ENCODE data around the gene BHLHE23.
"Not testable (repeated sequence)": the region's sequence is repeated elsewhere in the genome, so short reads cannot be mapped to it uniquely, and the experiment has no call there.

Gene BHLHE23

DNA sequence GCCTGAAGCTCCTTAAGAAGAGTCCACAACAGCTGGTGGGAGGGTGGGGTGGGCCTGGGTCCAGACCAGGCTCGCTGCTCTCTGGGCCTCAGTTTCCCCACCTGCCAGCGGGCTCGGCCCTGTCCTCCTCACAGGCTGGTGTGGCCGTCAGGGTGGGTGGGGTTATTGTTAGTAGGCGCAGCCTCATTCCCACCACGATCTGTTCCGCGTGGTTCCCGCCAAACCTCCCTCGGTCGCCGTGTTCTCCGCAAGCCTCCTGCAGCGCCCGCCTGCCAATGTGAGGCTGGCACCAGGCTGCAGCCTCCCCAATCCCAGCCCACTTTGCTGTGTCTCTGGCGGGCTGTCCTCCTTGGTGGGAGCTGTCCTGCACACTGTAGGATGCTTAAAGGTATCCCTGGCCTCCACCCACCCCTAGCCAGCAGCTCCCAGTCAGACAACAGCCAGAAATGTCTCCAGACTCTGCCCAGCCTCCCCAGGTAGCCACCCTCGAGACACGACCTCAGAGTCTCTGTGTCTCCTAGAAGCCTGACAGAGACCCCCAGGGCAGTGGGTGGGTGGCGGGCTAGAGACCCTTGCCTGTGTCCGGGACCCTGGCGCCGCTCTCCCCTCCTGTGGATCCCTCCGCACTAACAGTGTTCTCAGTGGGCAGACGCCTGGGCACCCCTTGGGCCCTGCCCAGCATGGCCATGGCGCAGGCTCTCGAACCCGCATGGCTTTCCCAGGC, 39.0 kb downstream of the BHLHE23 start:
- Histone ChIP-seq H3K4me1 (ENCODE audit: insufficient read depth, low read length) (no peaks in the 10 kb centered on the region; the same call in 1 of the 2 replicates), H3K9me3 (ENCODE audit: control insufficient read depth, insufficient read depth, low read length) (no peaks in the 10 kb centered on the region), H3K9ac (ENCODE audit: low read depth, low read length) (no peak overlapping the region), H3K36me3 (ENCODE audit: insufficient read depth, low read length) (no peaks in the 10 kb centered on the region)

DNA sequence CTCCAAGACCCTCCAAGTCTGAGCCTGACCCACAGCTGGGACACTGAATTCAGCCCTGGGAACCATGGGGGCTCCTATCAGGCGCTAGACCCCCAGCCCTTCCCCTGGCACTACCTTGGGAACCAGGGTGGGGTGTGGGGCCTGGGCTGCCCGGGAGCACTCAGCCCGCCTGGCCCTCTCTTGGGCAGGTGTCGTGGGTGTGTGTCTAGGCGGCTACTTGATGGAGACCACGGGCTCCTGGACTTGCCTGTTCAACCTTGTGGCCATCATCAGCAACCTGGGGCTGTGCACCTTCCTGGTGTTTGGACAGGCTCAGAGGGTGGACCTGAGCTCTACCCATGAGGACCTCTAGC, 39.6 kb downstream of the BHLHE23 start:
- no peaks in the 10 kb centered on the region for H3K9me3 ChIP-seq (ENCODE audit: control insufficient read depth, insufficient read depth, low read length)
- no peaks in the 10 kb centered on the region for H3K4me1 ChIP-seq (ENCODE audit: insufficient read depth, low read length)
- H3K36me3 ChIP-seq (ENCODE audit: insufficient read depth, low read length) = no peaks in the 10 kb centered on the region
- H3K9ac ChIP-seq (ENCODE audit: low read depth, low read length) = no peak overlapping the region

DNA sequence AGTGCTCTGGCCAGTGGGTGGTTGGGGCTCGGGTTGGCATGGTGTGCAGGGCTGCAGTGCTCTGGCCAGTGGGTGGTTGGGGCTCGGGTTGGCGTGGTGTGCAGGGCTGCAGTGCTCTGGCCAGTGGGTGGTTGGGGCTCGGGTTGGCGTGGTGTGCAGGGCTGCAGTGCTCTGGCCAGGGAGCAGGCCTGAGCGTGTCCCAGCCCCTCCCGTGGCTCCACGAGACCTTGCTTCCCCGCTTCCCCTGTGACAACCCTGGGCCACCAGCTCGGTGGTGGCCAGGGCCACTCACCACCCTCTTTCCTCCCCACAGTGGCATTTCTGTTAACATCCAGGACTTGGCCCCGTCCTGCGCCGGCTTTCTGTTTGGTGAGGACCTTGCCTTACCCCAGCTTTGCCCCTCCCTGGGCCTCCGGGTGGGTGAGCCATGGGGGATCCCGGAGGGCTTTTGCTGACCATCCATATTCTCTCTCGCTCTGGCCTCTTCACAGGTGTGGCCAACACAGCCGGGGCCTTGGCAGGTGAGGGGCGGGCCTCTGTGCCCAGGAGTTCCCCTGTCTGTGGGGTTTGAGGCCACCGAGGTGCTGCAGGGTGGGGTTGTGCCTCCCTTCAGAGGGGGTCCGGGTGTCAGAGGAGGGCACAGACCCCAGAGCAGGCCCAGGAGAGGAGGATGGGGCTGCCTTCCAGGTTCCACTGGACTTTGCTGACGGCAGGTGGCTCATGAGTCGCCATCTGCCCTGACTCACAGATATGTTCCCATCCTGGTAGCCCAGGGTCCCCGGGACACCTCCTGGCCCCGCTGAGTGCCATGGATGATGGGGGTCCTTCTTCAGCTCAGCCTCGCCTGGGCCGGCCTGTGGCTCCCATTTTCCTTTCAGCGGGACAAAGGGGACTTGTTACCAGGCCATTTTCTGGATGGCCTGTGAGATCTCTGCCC, 40.3 kb downstream of the BHLHE23 start:
- H3K9ac ChIP-seq (ENCODE audit: low read depth, low read length) = no peak overlapping the region
- no peaks in the 10 kb centered on the region for H3K9me3 ChIP-seq (ENCODE audit: control insufficient read depth, insufficient read depth, low read length)
- no peaks in the 10 kb centered on the region for H3K36me3 ChIP-seq (ENCODE audit: insufficient read depth, low read length)
- H3K4me1 ChIP-seq (ENCODE audit: insufficient read depth, low read length) = no peaks in the 10 kb centered on the region

DNA sequence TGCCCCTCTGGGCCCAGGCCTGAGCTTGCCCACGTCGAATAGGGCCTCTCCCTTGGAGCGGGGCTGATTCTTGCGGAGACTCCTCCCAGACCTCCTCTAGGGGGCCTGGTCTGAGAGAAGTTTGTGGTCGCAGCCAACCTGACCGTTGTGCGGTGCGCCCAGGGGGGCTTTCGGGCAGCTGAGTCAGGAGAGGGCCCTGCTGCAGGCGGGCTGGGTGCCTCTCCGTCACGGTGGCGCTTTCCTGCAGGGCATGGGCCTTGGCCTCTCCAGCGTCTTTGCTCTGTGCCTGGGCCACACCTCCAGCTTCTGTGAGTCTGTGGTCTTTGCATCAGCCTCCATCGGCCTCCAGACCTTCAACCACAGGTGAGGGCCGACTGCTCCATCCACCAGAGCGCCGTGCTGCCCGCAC, 41.4 kb downstream of the BHLHE23 start:
- no peak overlapping the region for H3K9ac ChIP-seq (ENCODE audit: low read depth, low read length)
- H3K36me3 ChIP-seq (ENCODE audit: insufficient read depth, low read length) = no peaks in the 10 kb centered on the region
- no peaks in the 10 kb centered on the region for H3K9me3 ChIP-seq (ENCODE audit: control insufficient read depth, insufficient read depth, low read length)
- H3K4me1 ChIP-seq (ENCODE audit: insufficient read depth, low read length) = no peaks in the 10 kb centered on the region

DNA sequence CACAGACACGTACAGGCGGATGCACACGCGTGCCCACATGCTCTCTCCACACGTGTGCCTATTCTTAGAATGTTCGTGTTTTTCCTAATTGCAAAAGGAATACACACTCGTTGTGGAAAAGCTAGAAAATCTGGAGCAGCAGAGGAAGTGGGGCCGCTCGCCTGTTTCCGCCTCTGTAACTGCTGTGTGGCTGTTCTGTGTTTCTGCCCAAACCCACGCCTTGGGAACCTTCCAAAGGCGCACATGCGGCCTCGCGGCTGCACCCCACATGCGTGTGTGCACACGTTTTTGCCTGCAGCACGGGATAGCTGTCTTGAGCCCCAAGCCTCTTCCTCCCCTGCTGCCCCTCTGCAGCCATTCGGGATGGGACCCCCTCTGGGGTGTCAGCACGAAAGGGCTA, 42.1 kb downstream of the BHLHE23 start:
- no peaks in the 10 kb centered on the region for H3K36me3 ChIP-seq (ENCODE audit: insufficient read depth, low read length)
- no peak overlapping the region for H3K9ac ChIP-seq (ENCODE audit: low read depth, low read length)
- no peaks in the 10 kb centered on the region for H3K9me3 ChIP-seq (ENCODE audit: control insufficient read depth, insufficient read depth, low read length)
- H3K4me1 ChIP-seq (ENCODE audit: insufficient read depth, low read length) = no peaks in the 10 kb centered on the region

DNA sequence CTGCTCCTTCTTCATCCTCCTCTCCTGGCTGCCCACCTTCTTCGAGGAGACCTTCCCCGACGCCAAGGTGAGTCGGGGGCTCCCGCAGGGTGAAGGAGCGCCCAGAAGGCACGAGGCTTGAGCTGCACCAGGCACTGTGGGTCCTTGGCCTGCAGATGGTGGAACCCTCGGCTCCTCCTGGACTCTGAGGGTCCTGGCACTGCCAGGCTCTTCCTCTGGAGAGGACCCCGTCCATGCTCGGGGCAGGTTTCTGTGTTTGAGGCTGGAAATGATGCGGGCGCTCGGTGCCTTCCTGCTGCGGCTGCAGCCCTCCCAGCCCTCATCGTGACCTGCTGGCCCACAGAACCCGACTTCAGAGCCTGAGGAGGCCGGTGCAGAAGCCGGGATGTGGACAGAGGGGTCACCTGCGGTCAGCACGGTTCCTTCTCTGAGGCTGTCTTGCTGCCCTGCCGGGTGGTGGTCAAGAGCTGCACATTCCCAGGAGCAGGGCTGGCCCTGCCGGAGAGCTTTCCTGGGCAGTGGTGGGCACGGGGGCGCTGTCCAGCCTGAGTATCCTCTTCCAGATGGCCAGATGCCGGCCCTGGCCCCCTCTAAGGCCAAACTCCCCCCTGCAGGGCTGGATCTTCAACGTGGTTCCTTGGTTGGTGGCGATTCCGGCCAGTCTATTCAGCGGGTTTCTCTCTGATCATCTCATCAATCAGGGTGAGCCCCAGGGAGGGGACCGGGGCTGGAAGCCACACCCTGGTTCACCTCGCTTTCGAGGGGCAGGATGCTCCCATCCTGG, 43.0 kb downstream of the BHLHE23 start:
- Histone ChIP-seq H3K36me3 (ENCODE audit: insufficient read depth, low read length) (no peaks in the 10 kb centered on the region), H3K9me3 (ENCODE audit: control insufficient read depth, insufficient read depth, low read length) (no peaks in the 10 kb centered on the region), H3K9ac (ENCODE audit: low read depth, low read length) (no peak overlapping the region), H3K4me1 (ENCODE audit: insufficient read depth, low read length) (no peaks in the 10 kb centered on the region)

DNA sequence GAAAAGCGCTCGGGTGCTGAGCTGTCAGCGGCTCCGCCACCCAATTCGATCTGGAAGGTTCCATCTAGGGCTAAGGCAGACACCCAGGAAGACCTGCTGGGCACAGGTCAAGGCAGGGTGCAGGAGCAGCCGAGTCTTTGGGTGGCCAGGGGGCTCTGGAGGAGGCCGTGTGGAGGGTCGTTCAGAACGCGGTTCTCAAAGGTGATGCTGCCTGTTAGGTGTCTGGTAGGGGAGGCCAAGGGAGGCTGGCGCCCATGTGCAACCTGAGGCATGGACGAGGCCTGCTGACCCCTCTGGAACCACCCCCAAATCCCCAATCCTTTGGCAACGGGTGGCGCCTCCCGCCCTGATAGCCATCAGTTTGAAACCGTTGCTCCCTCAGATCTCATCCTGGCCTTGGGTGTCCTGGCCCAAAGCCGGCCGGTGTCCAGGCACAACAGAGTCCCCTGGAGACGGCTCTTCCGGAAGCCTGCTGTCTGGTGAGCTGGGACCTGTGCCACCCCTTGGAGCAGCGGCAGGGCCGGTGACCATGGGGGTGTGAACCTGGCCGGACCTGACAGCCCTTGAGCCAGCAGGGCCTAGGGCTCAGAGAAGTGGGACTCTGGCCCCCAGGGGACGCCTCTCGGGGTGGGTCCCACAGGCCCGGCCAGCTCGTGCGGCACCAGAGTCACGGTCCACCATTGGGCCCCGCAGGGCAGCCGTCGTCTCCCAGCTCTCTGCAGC, 43.7 kb downstream of the BHLHE23 start:
- Histone ChIP-seq H3K36me3 (ENCODE audit: insufficient read depth, low read length) (no peaks in the 10 kb centered on the region), H3K9me3 (ENCODE audit: control insufficient read depth, insufficient read depth, low read length) (no peaks in the 10 kb centered on the region), H3K4me1 (ENCODE audit: insufficient read depth, low read length) (no peaks in the 10 kb centered on the region), H3K9ac (ENCODE audit: low read depth, low read length) (no peak overlapping the region)

DNA sequence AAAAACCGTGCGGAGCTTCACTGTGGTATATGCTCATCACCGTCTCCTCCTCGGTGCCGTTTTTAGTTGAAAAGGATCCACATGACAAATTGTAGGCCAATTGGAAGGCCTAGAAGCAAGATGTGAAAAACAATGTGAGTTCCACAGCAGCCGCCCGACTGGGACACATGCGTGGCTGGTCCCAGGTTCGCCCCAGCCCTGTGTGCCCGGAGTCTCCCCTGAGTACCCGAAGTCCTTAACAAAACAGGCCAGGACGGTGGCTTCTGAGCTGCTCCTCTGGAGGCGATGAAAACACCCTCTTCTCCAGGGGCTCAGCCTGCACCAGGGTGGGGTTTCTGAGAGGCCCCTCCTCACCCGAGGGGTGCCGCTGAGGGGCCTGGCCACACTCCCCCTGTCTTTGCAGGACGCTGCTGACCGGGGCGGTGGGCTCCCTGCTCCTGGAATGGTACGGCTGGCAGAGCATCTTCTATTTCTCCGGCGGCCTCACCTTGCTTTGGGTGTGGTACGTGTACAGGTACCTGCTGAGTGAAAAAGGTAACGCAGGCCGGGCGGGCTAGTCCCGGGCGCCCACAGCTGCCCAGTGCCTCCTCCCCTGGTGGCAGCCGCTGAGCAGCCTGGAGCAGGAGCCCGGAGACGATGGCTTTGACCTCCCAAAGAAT, 44.4 kb downstream of the BHLHE23 start:
- Histone ChIP-seq H3K36me3 (ENCODE audit: insufficient read depth, low read length) (no peaks in the 10 kb centered on the region), H3K9me3 (ENCODE audit: control insufficient read depth, insufficient read depth, low read length) (no peaks in the 10 kb centered on the region), H3K4me1 (ENCODE audit: insufficient read depth, low read length) (no peaks in the 10 kb centered on the region), H3K9ac (ENCODE audit: low read depth, low read length) (no peak overlapping the region)

DNA sequence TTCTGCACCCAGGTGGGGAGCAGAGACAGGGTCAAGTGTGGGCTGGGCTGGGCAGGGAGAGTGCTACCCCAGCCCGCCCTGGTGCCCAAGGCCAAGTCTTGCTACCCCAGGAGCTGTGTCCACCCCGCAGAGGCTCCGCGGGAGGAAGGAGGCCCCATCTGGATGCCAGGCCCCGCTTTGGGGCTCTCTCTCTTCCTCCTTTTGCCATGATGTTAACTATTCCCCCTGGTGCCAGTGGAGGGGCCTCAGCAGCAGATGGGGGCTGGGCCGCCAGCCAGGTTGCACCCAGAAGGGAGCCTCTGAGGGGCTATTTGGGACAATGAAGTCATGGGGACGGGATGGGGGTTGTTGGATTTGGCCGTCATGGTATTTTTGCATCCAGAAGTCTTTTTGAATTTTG, 45.0 kb downstream of the BHLHE23 start:
- no peaks in the 10 kb centered on the region for H3K4me1 ChIP-seq (ENCODE audit: insufficient read depth, low read length)
- H3K36me3 ChIP-seq (ENCODE audit: insufficient read depth, low read length) = no peaks in the 10 kb centered on the region
- H3K9me3 ChIP-seq (ENCODE audit: control insufficient read depth, insufficient read depth, low read length) = no peaks in the 10 kb centered on the region
- H3K9ac ChIP-seq (ENCODE audit: low read depth, low read length) = peak overlapping the region; percentile 73

DNA sequence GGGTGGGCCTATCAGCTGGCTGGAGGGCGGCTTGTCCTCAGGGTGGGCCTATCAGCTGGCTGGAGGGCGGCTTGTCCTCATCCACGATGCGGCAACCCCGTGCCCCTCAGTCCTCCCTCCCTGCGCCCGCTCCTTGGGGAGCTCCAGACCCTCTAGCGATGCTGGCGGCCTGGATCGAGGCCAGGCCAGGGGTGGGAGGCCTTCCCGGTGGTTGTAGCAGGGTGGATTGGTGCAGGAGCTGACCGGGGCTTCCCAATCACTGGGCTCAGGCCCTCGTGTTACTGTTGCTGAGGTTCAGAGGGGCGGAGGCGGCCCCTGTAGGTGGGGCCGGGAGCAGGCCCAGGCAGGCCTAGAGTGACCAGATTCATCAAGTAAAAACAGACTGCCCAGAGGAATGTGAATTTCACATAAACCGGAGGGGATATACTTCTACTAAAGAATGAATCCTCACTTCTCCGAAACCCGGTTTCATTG, 45.4 kb downstream of the BHLHE23 start:
- H3K9ac ChIP-seq (ENCODE audit: low read depth, low read length) = peak overlapping the region; percentile 73
- H3K36me3 ChIP-seq (ENCODE audit: insufficient read depth, low read length) = no peaks in the 10 kb centered on the region
- H3K4me1 ChIP-seq (ENCODE audit: insufficient read depth, low read length) = no peaks in the 10 kb centered on the region

DNA sequence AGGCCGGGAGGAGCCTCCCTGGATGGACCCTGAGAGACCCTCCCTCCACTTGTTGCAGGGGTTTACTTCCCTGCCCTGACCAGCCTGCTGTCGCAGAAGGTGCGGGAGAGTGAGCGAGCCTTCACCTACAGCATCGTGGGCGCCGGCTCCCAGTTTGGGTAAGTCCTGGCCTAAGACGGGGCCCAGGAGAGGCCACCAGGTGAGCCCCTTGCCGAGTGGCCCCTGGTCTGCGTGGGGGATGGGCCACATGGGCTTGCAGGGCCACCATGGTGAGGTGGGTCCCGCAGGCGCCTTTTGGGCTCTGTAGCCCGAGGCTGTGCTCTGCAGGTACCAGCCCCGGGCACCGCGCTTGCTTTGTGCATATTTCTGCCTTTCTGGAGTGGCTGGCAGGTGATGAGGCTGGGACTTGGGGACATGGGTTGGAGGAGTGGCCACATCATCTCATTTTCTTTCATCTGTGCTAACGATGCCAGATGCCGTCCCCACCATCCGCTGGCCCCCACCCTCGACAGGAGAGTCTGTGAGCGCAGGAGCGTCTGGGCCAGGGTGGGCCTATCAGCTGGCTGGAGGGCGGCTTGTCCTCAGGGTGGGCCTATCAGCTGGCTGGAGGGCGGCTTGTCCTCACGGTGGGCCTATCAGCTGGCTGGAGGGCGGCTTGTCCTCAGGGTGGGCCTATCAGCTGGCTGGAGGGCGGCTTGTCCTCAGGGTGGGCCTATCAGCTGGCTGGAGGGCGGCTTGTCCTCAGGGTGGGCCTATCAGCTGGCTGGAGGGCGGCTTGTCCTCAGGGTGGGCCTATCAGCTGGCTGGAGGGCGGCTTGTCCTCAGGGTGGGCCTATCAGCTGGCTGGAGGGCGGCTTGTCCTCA, 46.1 kb downstream of the BHLHE23 start:
- H3K9ac ChIP-seq (ENCODE audit: low read depth, low read length) = peak overlapping the region; percentile 20; the same call in 1 of the 2 replicates
- H3K4me1 ChIP-seq (ENCODE audit: insufficient read depth, low read length); H3K36me3 ChIP-seq (ENCODE audit: insufficient read depth, low read length); H3K9me3 ChIP-seq (ENCODE audit: control insufficient read depth, insufficient read depth, low read length): not testable (repeated sequence)

More for the DNA sequence above, 45.4 kb downstream of the BHLHE23 start:
- H3K9me3 ChIP-seq (ENCODE audit: control insufficient read depth, insufficient read depth, low read length) = no peaks in the 10 kb centered on the region

DNA sequence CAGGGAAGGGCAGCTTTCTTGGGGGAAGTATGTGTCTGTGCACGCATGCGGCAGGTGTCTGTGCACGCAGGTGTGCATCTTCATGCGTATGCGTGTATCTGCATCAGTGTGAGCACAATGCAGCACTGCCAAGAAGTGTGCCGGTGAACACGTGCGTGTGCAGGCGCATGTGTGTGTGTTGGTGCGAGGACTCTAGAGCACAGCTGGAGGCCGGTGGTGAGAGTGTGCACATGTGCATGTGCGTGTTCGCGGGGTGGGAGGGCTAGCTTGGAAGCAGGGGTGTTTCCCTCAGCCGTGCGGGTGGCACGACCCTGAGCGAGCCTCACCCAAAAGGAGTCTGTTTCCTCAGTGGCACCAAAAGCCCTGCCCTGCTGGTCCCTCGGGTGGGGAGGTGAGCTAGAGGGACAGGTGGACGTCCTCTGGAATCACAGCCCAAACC, 46.7 kb downstream of the BHLHE23 start:
- no peaks in the 10 kb centered on the region for H3K9me3 ChIP-seq (ENCODE audit: control insufficient read depth, insufficient read depth, low read length)

More for the DNA sequence above, 46.7 kb downstream of the BHLHE23 start:
- no peak overlapping the region for H3K9ac ChIP-seq (ENCODE audit: low read depth, low read length)
- no peaks in the 10 kb centered on the region for H3K4me1 ChIP-seq (ENCODE audit: insufficient read depth, low read length)
- no peaks in the 10 kb centered on the region for H3K36me3 ChIP-seq (ENCODE audit: insufficient read depth, low read length)
